ENCODE results near the gene MPL. TPM values are rescaled to one million over a fixed set of nuclear protein-coding genes. Genes with fewer than 3 reads are reported as not detected.
A peak's percentile ranks its signal among the peaks of the same experiment; 100 is the strongest.
"Not testable (repeated sequence)": the region's sequence is repeated elsewhere in the genome, so short reads cannot be mapped to it uniquely, and the experiment has no call there.

The MPL gene
- polyA plus RNA-seq, 3 donors = 0.42 to 0.78 (median 0.65) TPM

DNA sequence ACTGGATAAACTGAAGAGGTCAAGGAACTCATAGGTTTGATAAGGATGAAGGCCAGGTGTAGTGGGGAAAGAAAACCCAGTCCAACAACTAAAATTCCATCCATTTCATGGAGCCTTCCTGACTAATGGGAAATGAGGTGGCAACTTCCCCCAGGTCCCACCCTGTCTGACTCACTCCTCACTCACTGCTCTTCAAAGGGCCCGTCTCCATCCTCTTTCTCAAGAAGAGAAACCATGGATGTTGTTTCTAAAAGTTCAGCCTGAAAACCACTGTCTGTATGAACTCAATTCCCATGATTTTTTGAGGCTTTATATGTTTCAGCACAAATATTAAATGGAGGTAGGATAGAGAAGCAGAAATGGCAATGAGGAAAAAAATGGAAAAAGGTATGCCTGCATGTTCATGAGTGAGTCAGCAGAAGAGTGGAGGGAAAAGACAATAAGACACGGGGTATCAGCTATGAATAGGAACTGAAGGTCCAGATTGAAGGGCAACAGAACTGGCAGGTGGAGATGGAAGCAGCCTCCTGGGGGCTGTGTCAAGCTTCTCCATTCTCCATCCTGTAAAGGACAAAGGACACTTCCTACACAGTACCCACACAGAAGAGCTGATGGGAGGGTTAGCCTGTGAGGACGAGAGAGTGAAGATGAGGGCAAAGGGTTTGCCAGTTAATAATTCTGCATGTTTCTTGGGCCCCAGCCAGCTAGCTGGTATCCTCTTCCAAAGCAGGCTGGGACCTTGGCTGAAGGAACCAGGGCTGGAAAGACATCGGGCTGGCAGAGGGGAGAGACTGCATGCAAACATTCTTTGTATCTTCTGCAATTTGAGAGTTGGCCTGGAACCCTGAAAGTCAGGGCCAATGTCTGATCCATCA is 35.7 kb downstream of the MPL start:
- no peak for DNase-seq

DNA sequence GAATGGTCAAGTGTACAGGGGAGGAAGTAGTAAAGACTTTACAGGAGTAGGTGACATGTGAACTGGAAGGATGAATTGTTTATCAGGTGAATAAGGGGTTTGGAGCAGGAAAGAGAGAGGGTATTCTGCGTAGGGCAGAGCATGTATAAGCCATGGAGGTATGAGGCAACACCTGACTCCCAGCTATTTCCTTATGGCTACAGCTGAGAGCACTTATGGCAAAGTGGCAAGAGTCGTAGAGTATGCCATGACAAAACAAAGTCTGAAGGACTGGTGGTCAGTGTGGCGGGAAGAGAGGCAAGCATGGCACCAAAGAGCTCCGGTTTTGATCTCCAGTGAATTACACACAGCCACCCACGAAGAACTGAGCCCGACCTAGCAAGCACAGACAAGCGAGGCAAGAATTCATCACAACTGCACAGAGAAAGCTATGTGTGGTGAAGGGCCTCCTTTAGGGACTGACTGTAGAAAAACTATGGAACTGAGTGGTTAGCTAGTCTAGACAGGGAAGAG is 39.2 kb downstream of the MPL start:
- DNase-seq = no peak

DNA sequence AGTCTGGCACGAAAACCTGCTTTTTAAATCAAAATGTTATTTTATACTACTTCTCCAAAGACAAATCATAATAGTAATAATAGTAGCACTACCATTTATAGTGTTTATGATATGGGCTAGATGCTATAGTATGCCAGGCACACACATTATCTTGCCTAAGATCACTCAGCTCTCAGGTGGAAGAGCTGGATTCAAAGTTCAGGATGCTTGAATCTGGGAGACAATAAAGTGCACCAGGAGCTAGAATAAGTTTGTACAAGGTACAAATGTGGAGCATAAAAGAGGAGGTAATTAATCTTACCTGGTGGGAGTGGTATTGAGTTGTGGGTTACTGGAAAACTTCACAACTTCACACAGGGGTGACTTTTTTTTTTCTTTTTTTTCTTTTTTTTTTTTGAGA is 40.2 kb downstream of the MPL start:
- DNase-seq = no peak

DNA sequence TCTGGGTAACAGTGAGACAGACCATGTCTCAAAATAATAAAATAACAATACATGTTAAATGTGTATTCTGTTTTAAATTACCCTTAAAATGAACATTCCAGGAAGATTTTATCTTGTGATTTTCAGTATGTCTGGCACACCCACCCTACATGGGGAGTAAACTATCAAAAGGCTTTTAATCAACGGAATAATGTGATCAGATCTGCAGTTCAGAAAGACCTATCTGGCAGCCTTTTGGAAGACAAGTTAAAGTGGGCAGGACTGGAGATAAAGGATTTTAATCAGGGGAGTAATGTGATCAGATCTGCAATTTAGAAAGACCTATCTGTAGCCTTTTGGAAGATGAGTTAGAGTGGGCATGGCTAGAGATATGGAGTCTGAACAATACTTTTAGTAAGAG is 41.9 kb downstream of the MPL start:
- DNase-seq = no peak

DNA sequence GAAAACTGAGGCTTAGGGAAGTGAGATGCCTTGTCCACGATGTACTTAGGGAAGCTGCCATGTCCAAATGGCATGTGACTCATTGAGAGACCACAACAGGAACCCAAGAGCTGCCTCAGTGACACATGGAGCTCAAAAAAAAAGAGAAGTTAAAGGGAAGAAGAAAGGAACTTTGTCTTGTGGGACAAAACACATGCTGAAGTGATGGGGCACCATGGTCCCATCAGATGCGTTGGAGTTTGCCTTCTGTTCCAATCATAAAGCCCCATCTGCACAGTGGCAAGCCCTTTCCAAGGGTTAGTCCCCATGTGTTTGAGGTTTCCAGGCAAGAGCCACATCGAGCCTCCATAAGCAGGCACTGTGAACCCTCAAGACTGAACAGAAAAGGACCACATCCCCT is 44.0 kb downstream of the MPL start:
- DNase-seq = no peak

DNA sequence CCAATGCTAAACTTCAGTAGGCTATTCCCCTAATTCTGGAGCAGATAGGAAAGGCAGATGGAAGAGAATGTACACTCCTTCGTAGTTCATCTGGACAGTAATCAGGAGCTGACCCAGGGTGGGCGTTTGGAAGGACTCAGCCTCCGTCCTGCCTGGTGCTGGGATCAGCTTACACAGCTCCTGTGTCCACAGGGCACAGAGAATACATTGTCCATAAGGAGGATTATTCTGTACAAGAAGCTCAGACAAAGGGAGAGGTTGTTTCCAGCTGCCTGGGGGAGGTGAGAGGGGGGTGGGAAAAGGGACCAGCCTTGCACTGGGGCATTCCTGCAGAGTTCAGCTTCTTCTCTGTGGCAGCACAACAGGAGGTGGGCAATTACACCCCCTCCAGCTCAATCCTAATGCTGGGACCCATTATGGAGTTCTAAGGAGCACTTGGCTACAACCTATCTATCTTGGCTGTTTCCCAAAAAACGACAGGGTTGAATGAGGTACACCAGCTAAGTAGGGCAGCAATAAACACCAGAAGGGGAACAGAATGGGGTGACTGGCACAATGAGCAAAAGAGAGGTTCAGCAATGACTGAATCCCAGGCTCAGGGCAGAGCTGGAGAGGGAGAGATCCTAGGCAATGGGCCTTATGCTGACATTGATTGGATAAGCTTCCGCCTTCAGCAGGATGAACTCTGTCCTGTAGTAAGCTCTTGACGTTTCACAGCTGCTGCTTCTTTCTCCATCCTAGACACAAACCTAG is 44.6 kb downstream of the MPL start:
- DNase-seq = no peak

DNA sequence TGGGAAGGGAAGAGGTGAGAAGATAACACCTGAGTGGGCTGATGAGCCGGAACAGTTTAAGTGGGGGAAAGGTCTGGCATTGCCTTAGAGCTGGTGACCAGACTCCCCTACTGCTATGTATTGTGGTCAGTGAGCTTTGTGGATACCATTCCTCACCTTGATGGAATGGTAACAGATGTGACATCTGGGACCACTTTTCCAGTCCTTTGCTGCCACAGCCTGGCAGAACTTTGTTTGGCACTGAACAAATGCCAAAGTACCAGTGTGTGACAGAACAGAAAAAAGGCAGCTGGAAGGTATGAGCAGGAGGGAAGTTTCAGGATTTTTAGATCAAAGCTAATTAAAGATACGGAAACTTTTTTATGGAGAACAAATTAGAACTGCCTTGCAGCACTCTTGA is 45.8 kb downstream of the MPL start:
- no peak for DNase-seq

DNA sequence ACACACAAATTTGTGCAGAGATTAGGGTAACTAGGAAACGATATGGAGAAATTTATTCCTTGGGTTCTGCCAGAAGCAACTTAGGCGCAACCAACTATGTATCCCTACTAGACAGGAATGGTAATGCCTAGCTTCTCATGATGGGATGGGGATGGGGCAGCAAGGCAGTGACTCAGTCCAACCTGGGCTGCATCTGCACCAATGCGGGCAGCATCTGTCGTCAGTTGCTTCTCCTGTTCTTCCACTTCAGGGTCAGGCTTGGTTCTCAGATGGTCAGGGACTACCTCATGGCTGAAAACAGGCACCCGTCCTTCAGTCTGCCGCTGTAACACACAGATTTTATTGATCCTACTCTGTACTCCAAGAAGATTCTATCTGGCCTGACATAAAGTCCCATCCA is 49.1 kb downstream of the MPL start:
- no peak for DNase-seq

DNA sequence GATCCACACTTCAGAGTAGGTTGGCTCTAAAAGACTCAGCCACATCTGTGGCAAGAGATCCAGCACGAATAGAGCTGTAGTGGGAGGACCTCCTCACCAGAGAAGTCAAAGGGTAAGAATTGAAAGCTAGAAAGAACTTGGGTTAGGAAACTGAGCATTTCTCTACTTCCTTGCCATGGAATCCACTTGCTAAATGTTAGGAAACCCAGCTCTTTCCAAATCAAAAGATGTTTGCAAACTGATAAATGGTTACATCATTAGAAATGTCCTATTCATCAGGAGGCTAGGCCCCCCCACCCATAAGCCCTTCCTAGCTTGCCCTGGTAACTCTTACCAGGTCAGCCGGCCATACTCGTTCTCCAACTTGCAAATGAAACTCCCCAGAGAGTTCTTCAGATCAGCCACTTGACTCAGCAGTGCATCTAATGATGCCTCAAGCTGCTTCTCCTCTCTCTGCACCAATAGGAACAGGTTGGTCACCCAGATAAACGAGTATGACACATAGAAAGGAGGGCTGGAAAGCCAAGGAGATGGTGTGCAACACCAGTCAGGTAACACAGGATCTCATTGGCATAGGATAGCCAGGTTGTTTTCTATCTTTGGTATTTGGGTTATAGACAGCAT is 50.5 kb downstream of the MPL start:
- DNase-seq = no peak

DNA sequence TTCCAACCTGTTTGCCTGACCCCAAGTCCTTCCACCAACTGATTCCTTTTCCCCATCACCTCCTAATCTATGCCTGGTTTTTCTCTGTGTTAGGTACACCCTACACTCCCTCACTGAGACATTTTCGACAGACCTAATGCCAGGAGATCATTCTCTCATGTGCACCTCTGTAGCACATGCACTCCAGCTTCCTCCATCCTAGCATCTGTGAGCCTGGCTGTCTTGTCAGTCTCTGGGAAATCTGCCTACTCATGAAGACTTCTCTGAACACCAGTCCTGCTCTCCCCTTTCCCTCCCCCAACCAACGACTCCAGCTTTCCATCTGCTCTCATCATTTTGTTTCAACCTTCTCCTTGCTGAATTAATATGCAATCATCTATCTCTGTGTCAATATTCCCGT is 51.0 kb downstream of the MPL start:
- DNase-seq = no peak

DNA sequence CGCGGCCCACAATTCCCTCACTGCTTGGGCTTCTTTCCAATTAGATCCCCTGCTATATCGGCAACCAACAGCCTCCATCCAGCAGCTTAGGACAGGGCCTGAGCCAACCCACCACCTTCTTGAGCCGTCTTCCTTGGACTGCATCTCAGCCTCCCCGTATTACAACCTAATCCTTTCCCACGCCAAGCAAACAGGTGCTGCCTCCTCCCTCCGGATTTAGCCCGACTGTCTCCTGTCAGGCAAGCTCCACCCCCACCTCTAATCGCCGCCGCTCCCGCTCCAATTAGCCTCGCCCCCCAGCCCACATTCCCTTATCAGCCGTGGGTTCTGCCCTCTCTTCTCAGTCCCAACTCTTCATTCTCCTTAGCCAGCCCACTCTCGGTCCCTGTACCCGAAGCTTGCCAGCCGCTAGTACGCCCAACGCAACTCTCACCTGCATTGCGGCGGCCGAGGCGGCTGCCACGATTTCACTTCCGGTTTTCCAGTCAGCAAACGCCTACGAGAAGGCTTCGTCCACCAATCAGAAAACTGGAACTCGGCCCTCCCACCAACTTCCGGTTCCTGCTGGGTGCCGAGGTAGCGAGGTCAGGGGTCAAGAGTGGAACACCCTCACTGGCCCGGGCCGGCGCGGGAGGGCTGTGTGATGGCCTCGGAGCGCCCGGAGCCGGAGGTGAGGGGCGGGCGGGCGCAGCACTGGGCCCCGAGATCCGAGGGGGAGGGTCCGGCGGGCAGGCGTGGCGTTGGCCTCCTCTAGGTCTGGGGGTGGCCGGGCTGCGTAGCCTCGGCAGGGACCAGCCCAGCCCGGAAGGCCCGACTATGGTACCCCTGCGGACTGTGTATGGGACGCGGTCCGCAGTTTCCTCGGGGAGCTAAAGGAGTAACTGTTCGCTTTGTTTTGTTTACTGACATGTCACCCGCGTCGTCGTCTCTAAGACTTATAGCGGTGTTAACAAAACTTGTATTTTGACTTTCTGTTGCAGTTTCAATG is 52.0 kb downstream of the MPL start, which contains the start of the genes MED8 and SZT2:
Gene MED8 (minus strand): TSS at position 475 of the 988 bp plus-strand sequence. CDS start 36 bp downstream, at position 439.
Gene SZT2 (plus strand): TSS at position 574 of the 988 bp plus-strand sequence. CDS start 70 bp downstream, at position 644.
- DNase-seq = peak; percentile 95

DNA sequence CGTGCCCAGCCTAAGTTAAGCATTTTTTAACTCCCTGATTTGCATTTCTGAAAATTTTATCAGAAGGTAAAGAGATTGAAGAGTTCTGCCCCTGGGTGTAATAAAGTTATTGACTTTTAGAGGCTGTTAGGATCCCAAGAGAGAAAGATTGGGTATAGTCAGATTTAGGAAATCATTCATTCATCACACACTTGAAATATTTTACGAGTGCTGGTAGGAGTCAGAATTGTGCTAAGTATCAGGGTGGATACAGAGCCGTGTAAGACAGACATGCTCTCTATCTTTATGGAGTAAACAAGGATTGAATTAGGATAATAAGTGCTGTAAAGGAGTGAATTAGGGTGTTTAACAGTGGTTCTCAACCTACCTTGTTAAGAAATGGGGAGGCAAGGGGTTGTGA is 55.1 kb downstream of the MPL start:
- DNase-seq = no peak

DNA sequence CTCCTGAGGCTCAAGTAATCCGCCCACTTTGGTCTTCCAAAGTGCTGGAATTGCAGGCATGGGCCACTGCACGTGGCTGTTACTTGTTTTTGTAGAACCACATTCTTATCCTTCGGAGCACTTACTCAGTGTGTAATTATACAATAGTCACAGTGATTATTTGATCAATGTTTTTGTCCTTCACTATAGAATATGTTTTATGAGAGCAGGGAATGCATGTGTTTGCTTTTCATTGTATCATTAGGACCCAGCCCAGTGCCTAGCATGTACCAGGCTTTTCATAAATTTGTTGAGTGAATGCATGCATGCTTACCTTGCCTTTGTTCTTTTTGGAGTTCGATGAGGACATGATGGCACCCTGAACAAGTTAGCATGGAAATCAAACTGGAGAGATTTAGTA is 57.9 kb downstream of the MPL start:
- no peak for DNase-seq

DNA sequence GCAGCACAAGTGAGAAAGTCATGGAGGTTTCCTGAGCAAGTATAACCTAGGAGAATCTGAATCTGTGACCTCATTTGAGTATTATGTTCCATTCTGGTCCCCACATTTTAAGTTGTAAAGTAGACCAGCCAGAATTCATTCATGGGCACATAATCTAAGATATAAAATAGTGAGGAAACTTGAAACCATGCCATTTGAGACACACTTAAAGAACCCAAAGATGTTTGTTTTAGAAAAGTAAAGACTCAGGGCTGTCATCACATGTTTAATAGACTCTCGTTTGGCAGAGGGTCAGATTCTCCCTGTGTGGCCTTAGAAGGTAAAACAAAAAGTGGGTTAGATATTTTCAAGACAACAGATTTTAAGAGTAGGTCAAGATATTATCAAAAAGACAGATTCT is 58.4 kb downstream of the MPL start:
- DNase-seq = no peak

DNA sequence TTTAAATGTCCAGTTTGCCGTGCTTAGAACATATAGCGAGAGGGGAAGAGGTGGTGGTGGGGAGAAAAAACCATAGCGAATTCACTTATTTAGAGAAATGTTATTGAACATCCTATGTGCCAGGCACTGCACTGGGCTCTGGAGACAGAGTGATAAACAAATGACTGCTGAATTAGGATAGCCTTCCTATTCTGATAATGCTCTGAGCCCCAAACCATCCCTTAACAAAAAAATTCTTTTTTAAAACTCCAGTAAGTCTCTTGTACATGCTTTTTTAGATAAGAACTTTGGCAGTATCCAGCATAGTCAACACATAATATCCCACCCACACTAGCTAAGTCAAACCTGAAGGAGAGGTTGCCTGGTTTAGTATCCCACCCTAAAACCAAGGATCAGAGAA is 60.6 kb downstream of the MPL start:
- DNase-seq = no peak

DNA sequence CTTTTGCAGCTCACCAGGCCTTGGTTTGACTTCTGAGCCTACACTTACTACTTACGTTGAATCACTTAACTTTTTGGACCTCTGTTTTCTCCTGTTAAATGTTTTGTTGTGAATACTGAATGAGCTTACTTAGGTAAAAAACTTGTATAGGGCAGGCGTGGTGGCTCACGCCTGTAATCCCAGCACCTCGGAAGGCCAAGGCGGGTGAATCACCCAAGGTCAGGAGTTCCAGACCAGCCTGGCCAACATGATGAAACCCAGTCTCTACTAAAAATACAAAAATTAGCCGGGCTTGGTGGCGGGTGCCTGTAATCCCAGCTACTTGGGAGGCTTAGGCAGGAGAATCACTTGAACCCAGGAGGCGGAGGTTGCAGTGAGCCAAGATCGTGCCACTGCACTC is 62.8 kb downstream of the MPL start:
- not testable (repeated sequence) for DNase-seq

DNA sequence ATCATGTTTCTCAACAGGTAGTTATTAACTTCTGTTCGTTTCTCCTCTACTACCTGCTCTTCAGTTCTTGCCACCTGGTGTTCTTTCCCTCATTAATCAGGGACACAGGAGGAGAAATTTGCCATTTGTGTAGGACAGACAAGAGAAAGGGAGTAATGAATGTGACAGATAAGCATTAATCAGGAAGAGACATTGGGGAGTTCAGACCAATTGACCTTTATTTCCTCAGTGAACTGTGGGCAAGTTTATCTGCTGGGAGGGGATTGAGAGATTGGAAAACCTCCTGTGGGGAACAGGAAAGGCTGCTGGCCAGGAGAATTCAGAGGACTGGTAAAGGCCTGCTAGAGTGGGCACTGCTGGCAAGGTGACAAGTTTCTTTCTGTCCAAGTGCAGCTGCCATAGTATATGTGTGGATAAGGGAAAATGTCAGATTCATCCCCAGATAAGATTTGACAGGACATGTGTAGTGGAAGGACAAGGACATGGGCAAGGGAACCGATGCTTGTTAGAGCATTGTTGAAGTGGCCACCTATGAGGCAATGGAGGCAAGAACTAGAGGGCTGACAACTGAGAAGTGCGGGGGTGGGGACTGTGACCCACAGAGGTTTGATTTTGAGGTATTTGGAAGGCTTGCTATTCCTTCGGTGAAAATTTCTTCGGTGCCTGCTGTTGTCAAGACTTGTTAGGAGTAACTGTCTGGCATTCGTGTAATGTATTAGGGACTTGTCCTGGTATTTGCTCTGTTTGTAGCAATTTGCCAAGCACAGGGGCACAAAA is 64.7 kb downstream of the MPL start:
- DNase-seq = no peak

Measured in renal pelvis (tissue), 4 donors.